ENCODE data around the gene SIK3.

The SIK3 gene

GRCh38 chr11:116958246-116958645 lies 140.0 kb downstream of the SIK3 start:
- DNase-seq = no peak

GRCh38 chr11:116955949-116956348 lies 142.3 kb downstream of the SIK3 start:
- no peak for DNase-seq

- no peak for DNase-seq
Measured at GRCh38 chr11:116955548-116955947, 142.7 kb downstream of the SIK3 start.

GRCh38 chr11:116953530-116954285 lies 144.5 kb downstream of the SIK3 start:
- DNase-seq = no peak

GRCh38 chr11:116951762-116952161 lies 146.5 kb downstream of the SIK3 start:
- no peak for DNase-seq

GRCh38 chr11:116950210-116950609 lies 148.0 kb downstream of the SIK3 start:
- no peak for DNase-seq

GRCh38 chr11:116948391-116948790 lies 149.8 kb downstream of the SIK3 start:
- no peak for DNase-seq

GRCh38 chr11:116946414-116946813 lies 151.8 kb downstream of the SIK3 start:
- no peak for DNase-seq

- no peak for DNase-seq
Measured at GRCh38 chr11:116939499-116939898, 158.7 kb downstream of the SIK3 start.

GRCh38 chr11:116938471-116939070 lies 159.7 kb downstream of the SIK3 start:
- no peak for DNase-seq

GRCh38 chr11:116936754-116937446 lies 161.3 kb downstream of the SIK3 start:
- DNase-seq = no peak

- DNase-seq = no peak
Measured at GRCh38 chr11:116935514-116935913, 162.7 kb downstream of the SIK3 start.

- no peak for DNase-seq
Measured at GRCh38 chr11:116935089-116935488, 163.1 kb downstream of the SIK3 start.

- DNase-seq = no peak
Measured at GRCh38 chr11:116933961-116934360, 164.3 kb downstream of the SIK3 start.

GRCh38 chr11:116932181-116932580 lies 166.0 kb downstream of the SIK3 start:
- DNase-seq = no peak

- DNase-seq = no peak
Measured at GRCh38 chr11:116931206-116931953, 166.8 kb downstream of the SIK3 start.

GRCh38 chr11:116930586-116930985 lies 167.6 kb downstream of the SIK3 start:
- DNase-seq = no peak

- no peak for DNase-seq
Measured at GRCh38 chr11:116930177-116930576, 168.1 kb downstream of the SIK3 start.

- DNase-seq = no peak
Measured at GRCh38 chr11:116929414-116930090, 168.7 kb downstream of the SIK3 start.

- no peak for DNase-seq
Measured at GRCh38 chr11:116928845-116929244, 169.4 kb downstream of the SIK3 start.

- no peak for DNase-seq
Measured at GRCh38 chr11:116928102-116928777, 170.0 kb downstream of the SIK3 start.

Data from NCI-H1694 (cell line).